IPS-20b (cell line): Measurements from ENCODE around the gene PRDM8.

Source experiments
- H3K27ac ChIP-seq: one replicate; pipeline ENCODE4 v1.5.1; 2013; ENCODE audit warnings: low read length
- H3K27me3 ChIP-seq: 2 replicates; pipeline ENCODE4 v1.6.1; 2013; ENCODE audit warnings: mild to moderate bottlenecking, low read length, inconsistent platforms; ENCODE audit not compliant: insufficient read depth
- H3K36me3 ChIP-seq: 2 replicates; pipeline ENCODE4 v1.6.1; 2013; ENCODE audit warnings: low read depth, mild to moderate bottlenecking, inconsistent platforms, low read length, moderate library complexity; ENCODE audit not compliant: insufficient read depth
- H3K4me1 ChIP-seq: 2 replicates; pipeline ENCODE4 v1.6.1; 2013; ENCODE audit warnings: mild to moderate bottlenecking, control low read depth, inconsistent platforms, low read length, moderate library complexity; ENCODE audit not compliant: insufficient read depth
- H3K4me3 ChIP-seq: 2 replicates; pipeline ENCODE4 v1.5.1; 2013; ENCODE audit warnings: mild to moderate bottlenecking, low read length, inconsistent platforms
- H3K9ac ChIP-seq: 2 replicates; pipeline ENCODE4 v1.6.1; 2013; ENCODE audit warnings: low read depth, mild to moderate bottlenecking, inconsistent platforms, low read length, moderate library complexity
- H3K9me3 ChIP-seq: 2 replicates; pipeline ENCODE4 v1.6.1; 2013; ENCODE audit warnings: mild to moderate bottlenecking, low read depth, low read length, inconsistent platforms; ENCODE audit not compliant: insufficient read depth

The PRDM8 gene

GRCh38 chr4:80195441-80196140 lies 1.7 kb upstream of the PRDM8 start:
- Histone ChIP-seq H3K9me3 (no peaks in the 10 kb centered on the region; the same call in 1 of the 2 replicates), H3K36me3 (no peaks in the 10 kb centered on the region), H3K4me3 (no peak overlapping the region), H3K9ac (no peak overlapping the region), H3K27ac (no peak overlapping the region), H3K27me3 (peaks cover 100% of the 10 kb centered on the region), H3K4me1 (peaks cover 3% of the 10 kb centered on the region; the same call in 1 of the 2 replicates)

GRCh38 chr4:80196259-80196921 lies 913 bp upstream of the PRDM8 start:
- peaks cover 100% of the 10 kb centered on the region for H3K27me3 ChIP-seq
- H3K9ac ChIP-seq: no peak overlapping the region
- H3K9me3 ChIP-seq: no peaks in the 10 kb centered on the region; the same call in 1 of the 2 replicates
- H3K4me1 ChIP-seq: peaks cover 3% of the 10 kb centered on the region; the same call in 1 of the 2 replicates
- peak overlapping the region; percentile 19; the same call in 1 of the 2 replicates for H3K4me3 ChIP-seq
- no peak overlapping the region for H3K27ac ChIP-seq
- no peaks in the 10 kb centered on the region for H3K36me3 ChIP-seq

- H3K4me1 ChIP-seq: peaks cover 6% of the 10 kb centered on the region; the same call in 1 of the 2 replicates
- H3K9ac ChIP-seq: no peak overlapping the region
- no peak overlapping the region for H3K27ac ChIP-seq
- H3K27me3 ChIP-seq: peaks cover 100% of the 10 kb centered on the region
- H3K9me3 ChIP-seq: no peaks in the 10 kb centered on the region; the same call in 1 of the 2 replicates
- H3K36me3 ChIP-seq: no peaks in the 10 kb centered on the region
- peak overlapping the region; percentile 46; the same call in 1 of the 2 replicates for H3K4me3 ChIP-seq
Observed at GRCh38 chr4:80197601-80198440, 518 bp downstream of the PRDM8 start.

GRCh38 chr4:80198441-80198837 lies 1.1 kb downstream of the PRDM8 start:
- Histone ChIP-seq H3K27me3 (peaks cover 100% of the 10 kb centered on the region), H3K9ac (no peak overlapping the region), H3K4me3 (no peak overlapping the region; the same call in 1 of the 2 replicates), H3K27ac (no peak overlapping the region), H3K4me1 (peaks cover 6% of the 10 kb centered on the region; the same call in 1 of the 2 replicates), H3K36me3 (no peaks in the 10 kb centered on the region), H3K9me3 (no peaks in the 10 kb centered on the region; the same call in 1 of the 2 replicates)

- no peak overlapping the region for H3K4me3 ChIP-seq
Observed at GRCh38 chr4:80199004-80199560, 1.8 kb downstream of the PRDM8 start.

GRCh38 chr4:80199947-80200346 lies 2.6 kb downstream of the PRDM8 start:
- Histone ChIP-seq H3K9me3 (no peaks in the 10 kb centered on the region; the same call in 1 of the 2 replicates), H3K27ac (no peak overlapping the region), H3K9ac (no peak overlapping the region), H3K27me3 (peaks cover 100% of the 10 kb centered on the region), H3K4me3 (no peak overlapping the region), H3K4me1 (peaks cover 9% of the 10 kb centered on the region; the same call in 1 of the 2 replicates), H3K36me3 (no peaks in the 10 kb centered on the region)

More at GRCh38 chr4:80199004-80199560, 1.8 kb downstream of the PRDM8 start:
- no peaks in the 10 kb centered on the region for H3K36me3 ChIP-seq
- H3K9me3 ChIP-seq: no peaks in the 10 kb centered on the region; the same call in 1 of the 2 replicates
- H3K4me1 ChIP-seq: peaks cover 6% of the 10 kb centered on the region; the same call in 1 of the 2 replicates
- no peak overlapping the region for H3K27ac ChIP-seq
- no peak overlapping the region for H3K9ac ChIP-seq
- H3K27me3 ChIP-seq: peaks cover 100% of the 10 kb centered on the region

GRCh38 chr4:80201252-80202151 lies 4.2 kb downstream of the PRDM8 start:
- H3K27me3 ChIP-seq: peaks cover 100% of the 10 kb centered on the region

GRCh38 chr4:80202190-80202711 lies 4.9 kb downstream of the PRDM8 start:
- Histone ChIP-seq H3K9me3 (peaks cover 4% of the 10 kb centered on the region; the same call in 1 of the 2 replicates), H3K27me3 (peaks cover 100% of the 10 kb centered on the region), H3K4me3 (peak overlapping the region; percentile 47; the same call in 1 of the 2 replicates), H3K9ac (no peak overlapping the region), H3K36me3 (no peaks in the 10 kb centered on the region), H3K27ac (no peak overlapping the region), H3K4me1 (peaks cover 6% of the 10 kb centered on the region; the same call in 1 of the 2 replicates)

More at GRCh38 chr4:80201252-80202151, 4.2 kb downstream of the PRDM8 start:
- Histone ChIP-seq H3K9ac (no peak overlapping the region), H3K4me1 (peaks cover 9% of the 10 kb centered on the region; the same call in 1 of the 2 replicates), H3K4me3 (peak overlapping the region; percentile 2; the same call in 1 of the 2 replicates), H3K27ac (no peak overlapping the region), H3K9me3 (peaks cover 4% of the 10 kb centered on the region; the same call in 1 of the 2 replicates), H3K36me3 (no peaks in the 10 kb centered on the region)

GRCh38 chr4:80202741-80203553 lies 5.6 kb downstream of the PRDM8 start:
- no peak overlapping the region for H3K9ac ChIP-seq
- no peak overlapping the region for H3K27ac ChIP-seq
- H3K36me3 ChIP-seq: no peaks in the 10 kb centered on the region
- peaks cover 6% of the 10 kb centered on the region; the same call in 1 of the 2 replicates for H3K4me1 ChIP-seq
- H3K27me3 ChIP-seq: peaks cover 100% of the 10 kb centered on the region
- H3K4me3 ChIP-seq: peak overlapping the region; percentile 41; the same call in 1 of the 2 replicates
- peaks cover 4% of the 10 kb centered on the region; the same call in 1 of the 2 replicates for H3K9me3 ChIP-seq
